HepG2 (cell line): ENCODE measurements around the gene SDK2. TPM values are rescaled to one million over a fixed set of nuclear protein-coding genes. Genes with fewer than 3 reads are reported as not detected.
A peak's percentile ranks its signal among the peaks of the same experiment; 100 is the strongest.

Experiments used
- CTCF ChIP-seq: sonication (generic); formaldehyde crosslinking; IDR thresholded peaks from 2 replicates; pipeline ENCODE4 v1.5.0; 2020; ENCODE audit warnings: mild to moderate bottlenecking, missing genetic modification reagents, moderate library complexity
- EED ChIP-seq: sonication (generic); formaldehyde crosslinking; IDR thresholded peaks from 2 replicates; pipeline ENCODE4 v1.5.0; 2020; ENCODE audit warnings: mild to moderate bottlenecking, missing genetic modification reagents
- FOSL2 ChIP-seq: sonication (generic); formaldehyde crosslinking; IDR thresholded peaks from 2 replicates; pipeline ENCODE4 v1.4.0; 2020; ENCODE audit warnings: missing genetic modification reagents
- HNF4A ChIP-seq: sonication (generic); formaldehyde crosslinking; IDR thresholded peaks from 2 replicates; pipeline ENCODE4 v1.4.0; 2020; ENCODE audit warnings: missing genetic modification reagents
- NONO ChIP-seq, 2 experiments: fragments of 450-650 bp in 1 of 2; sonication (generic) in 1 of 2; formaldehyde crosslinking in 1 of 2; IDR thresholded peaks in 1 of 2; conservative IDR thresholded peaks in 1 of 2; 2 replicates each; pipeline versions ENCODE4 v1.6.1 to v1.8.0; 2017 to 2022; ENCODE audit warnings: mild to moderate bottlenecking in 1 of 2, missing genetic modification reagents in 1 of 2, moderate library complexity in 1 of 2
- NR2F1 ChIP-seq, 2 experiments: fragments of 450-650 bp in 1 of 2; formaldehyde crosslinking in 1 of 2; IDR thresholded peaks; 2 replicates each; pipeline versions ENCODE4 v1.5.0 to v1.6.1; 2016 to 2020; ENCODE audit warnings: mild to moderate bottlenecking in 1 of 2, missing compliant biosample characterization in 1 of 2, missing genetic modification reagents in 1 of 2, moderate library complexity in 1 of 2
- PREB ChIP-seq: sonication (generic); formaldehyde crosslinking; IDR thresholded peaks from 2 replicates; pipeline ENCODE4 v1.4.0; 2020; ENCODE audit warnings: missing genetic modification reagents
- RARG ChIP-seq: sonication (generic); formaldehyde crosslinking; IDR thresholded peaks from 2 replicates; pipeline ENCODE4 v1.4.0; 2020; ENCODE audit warnings: low read depth, mild to moderate bottlenecking, missing genetic modification reagents
- RCOR2 ChIP-seq: IDR thresholded peaks from 2 replicates; pipeline ENCODE4 v1.6.1; 2016; ENCODE audit warnings: missing biosample characterization, missing genetic modification reagents
- RFX1 ChIP-seq: fragments of 450-650 bp; IDR thresholded peaks from 2 replicates; pipeline ENCODE4 v1.6.1; 2017
- SETDB1 ChIP-seq: sonication (generic); formaldehyde crosslinking; IDR thresholded peaks from 2 replicates; pipeline ENCODE4 v1.5.1; 2020; ENCODE audit warnings: missing genetic modification reagents, mild to moderate bottlenecking, borderline replicate concordance
- SKI ChIP-seq: fragments of 450-650 bp; IDR thresholded peaks from one replicate; pipeline ENCODE4 v1.6.1; 2018; ENCODE audit warnings: mild to moderate bottlenecking; ENCODE audit not compliant: partially characterized antibody
- SMAD3 ChIP-seq: sonication (generic); formaldehyde crosslinking; IDR thresholded peaks from 2 replicates; pipeline ENCODE4 v1.4.0; 2020; ENCODE audit warnings: missing genetic modification reagents
- SNAI1 ChIP-seq: sonication (generic); formaldehyde crosslinking; IDR thresholded peaks from 2 replicates; pipeline ENCODE4 v1.5.0; 2020; ENCODE audit warnings: mild to moderate bottlenecking, missing genetic modification reagents, borderline replicate concordance
- SOX13 ChIP-seq, 3 experiments: fragments of 450-650 bp in 1 of 3; sonication (generic) in 1 of 3; formaldehyde crosslinking in 1 of 3; IDR thresholded peaks in 2 of 3; conservative IDR thresholded peaks in 1 of 3; 2 replicates each; pipeline versions ENCODE4 v1.5.0 to v1.6.1; 2016 to 2020; ENCODE audit warnings: antibody characterized with exemption in 1 of 3, mild to moderate bottlenecking in 1 of 3, missing compliant biosample characterization in 1 of 3, missing genetic modification reagents in 1 of 3, moderate library complexity in 1 of 3
- ZFY ChIP-seq: sonication (generic); formaldehyde crosslinking; IDR thresholded peaks from 2 replicates; pipeline ENCODE4 v1.4.0; 2020; ENCODE audit warnings: missing genetic modification reagents
- ZNF12 ChIP-seq: sonication (generic); formaldehyde crosslinking; IDR thresholded peaks from 2 replicates; pipeline ENCODE4 v1.5.0; 2020; ENCODE audit warnings: missing genetic modification reagents
- ZNF644 ChIP-seq: IDR thresholded peaks from 2 replicates; pipeline ENCODE4 v1.6.1; 2016; ENCODE audit warnings: low read depth
- ZNF761 ChIP-seq: sonication (generic); formaldehyde crosslinking; conservative IDR thresholded peaks from 2 replicates; pipeline ENCODE4 v1.4.0; 2020; ENCODE audit warnings: mild to moderate bottlenecking, missing genetic modification reagents
- ZNF780A ChIP-seq: sonication (generic); formaldehyde crosslinking; IDR thresholded peaks from 2 replicates; pipeline ENCODE4 v1.8.0; 2022; ENCODE audit warnings: mild to moderate bottlenecking, missing genetic modification reagents, moderate library complexity
- ZNF850 ChIP-seq: sonication (generic); formaldehyde crosslinking; conservative IDR thresholded peaks from 2 replicates; pipeline ENCODE4 v1.9.0; 2021; ENCODE audit warnings: mild to moderate bottlenecking, missing genetic modification reagents
- ZNF879 ChIP-seq: sonication (generic); formaldehyde crosslinking; IDR thresholded peaks from 2 replicates; pipeline ENCODE4 v1.8.1; 2023; ENCODE audit warnings: missing genetic modification reagents
- polyA plus RNA-seq, 8 experiments: library from polyadenylated mRNA; depleted of rRNA in 3 of 8; stranded (reverse) in 7 of 8; unstranded in 1 of 8; fragments of >200 nt; fragmentation: Illumina TruSeq in 4 of 8; extraction: Trizol in 4 of 8; gene quantifications; 2 replicates each; pipeline versions ENCODE4 v1.2.1 to v1.2.3, GENCODE V29; 2011 to 2016; ENCODE audit warnings: low read depth in 4 of 8, missing spikeins in 1 of 8, mixed read lengths in 1 of 8; ENCODE audit not compliant: insufficient read depth in 1 of 8
- total RNA-seq, 5 experiments: library from RNA; depleted of rRNA; stranded (reverse); fragments of >200 nt; fragmentation: Illumina TruSeq; extraction: Trizol; gene quantifications; 2 replicates each; pipeline ENCODE4 v1.2.3, GENCODE V29; 2016; ENCODE audit warnings: low read depth in 1 of 5
- TF ChIP-seq, protein P1 (sequence below), 2 experiments: sonication (generic) in 1 of 2; formaldehyde crosslinking in 1 of 2; IDR thresholded peaks; 2 replicates each; pipeline versions ENCODE4 v1.5.1 to v1.6.1; 2011 to 2020; ENCODE audit warnings: borderline replicate concordance in 1 of 2, low read depth in 1 of 2, low read length in 1 of 2, mild to moderate bottlenecking in 1 of 2, missing genetic modification reagents in 1 of 2, moderate library complexity in 1 of 2
- TF ChIP-seq, protein P2 (sequence below): sonication (generic); formaldehyde crosslinking; IDR thresholded peaks from 2 replicates; pipeline ENCODE4 v1.4.0; 2020; ENCODE audit warnings: missing genetic modification reagents, mild to moderate bottlenecking, borderline replicate concordance

The SDK2 gene
- total and polyA plus RNA-seq, 2 of the 13 experiments (the other 11 are each of a cell fraction or from before 2014, with no cell fraction given) = not detected

DNA sequence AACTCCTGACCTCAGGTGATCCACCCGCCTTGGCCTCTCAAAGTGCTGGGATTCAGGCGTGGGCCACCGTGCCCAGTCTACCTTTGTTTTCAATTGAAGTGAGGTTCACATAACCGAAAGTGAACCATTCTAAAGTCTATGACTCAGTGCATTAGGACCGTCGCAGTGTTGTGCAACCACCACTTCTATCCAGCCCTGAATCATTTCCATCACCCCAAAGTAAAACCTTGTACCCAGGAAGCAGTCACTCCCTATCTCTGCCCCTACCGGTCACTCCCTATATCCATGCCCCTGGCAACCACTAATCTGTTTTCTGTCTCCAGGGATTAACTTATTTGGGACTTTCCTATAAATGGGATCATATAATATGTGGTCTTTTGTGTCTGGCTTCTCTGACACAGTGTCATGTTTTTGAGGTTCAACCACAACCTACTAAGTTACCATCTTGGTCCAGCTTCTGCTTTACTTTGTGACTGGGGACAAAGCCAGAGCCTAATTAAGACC lies 304.1 kb downstream of the SDK2 start (continued):
- TF ChIP-seq, protein P1, sequence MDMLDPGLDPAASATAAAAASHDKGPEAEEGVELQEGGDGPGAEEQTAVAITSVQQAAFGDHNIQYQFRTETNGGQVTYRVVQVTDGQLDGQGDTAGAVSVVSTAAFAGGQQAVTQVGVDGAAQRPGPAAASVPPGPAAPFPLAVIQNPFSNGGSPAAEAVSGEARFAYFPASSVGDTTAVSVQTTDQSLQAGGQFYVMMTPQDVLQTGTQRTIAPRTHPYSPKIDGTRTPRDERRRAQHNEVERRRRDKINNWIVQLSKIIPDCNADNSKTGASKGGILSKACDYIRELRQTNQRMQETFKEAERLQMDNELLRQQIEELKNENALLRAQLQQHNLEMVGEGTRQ (IDR thresholded peaks at IDR 0.05; ENCODE audit: low read depth, low read length) = no peak
- TF ChIP-seq, protein P1 (CRISPR knock-in tag; IDR thresholded peaks at IDR 0.05; ENCODE audit: borderline replicate concordance) = no peak
- TF ChIP-seq ZNF780A (CRISPR knock-in tag) (no peak), RFX1 (peak; percentile 26; the same call in 1 of the 2 replicates), ZNF761 (CRISPR knock-in tag) (no peak), NONO (IDR thresholded peaks at IDR 0.05) (no peak), NONO (CRISPR knock-in tag; conservative IDR thresholded peaks at IDR 0.05) (no peak), ZNF12 (CRISPR knock-in tag) (no peak), SKI (peak; percentile 16), RARG (CRISPR knock-in tag) (no peak), ZFY (no peak), SETDB1 (CRISPR knock-in tag) (no peak), PREB (CRISPR knock-in tag) (no peak), RCOR2 (CRISPR knock-in tag) (0 out of 2 replicates have a peak, but pooled peaks have one; percentile 42), NR2F1 (CRISPR knock-in tag; IDR thresholded peaks at IDR 0.05) (no peak), SMAD3 (CRISPR knock-in tag) (no peak), FOSL2 (CRISPR knock-in tag) (peak; percentile 96), ZNF879 (no peak), ZNF850 (no peak), HNF4A (0 out of 2 replicates have a peak, but pooled peaks have one; percentile 7), SOX13 (IDR thresholded peaks at IDR 0.05) (no peak), SOX13 (CRISPR knock-in tag; conservative IDR thresholded peaks at IDR 0.05 in 1 of 2, IDR thresholded peaks at IDR 0.05 in 1 of 2) (peak in 1 of 2 experiments; percentile 57; a peak in 2 of 4 replicates), SNAI1 (no peak), CTCF (CRISPR knock-in tag) (0 out of 2 replicates have a peak, but pooled peaks have one; percentile 12), EED (CRISPR knock-in tag) (no peak), ZNF644 (CRISPR knock-in tag) (peak; percentile 63; the same call in 1 of the 2 replicates)
- TF ChIP-seq, protein P2, sequence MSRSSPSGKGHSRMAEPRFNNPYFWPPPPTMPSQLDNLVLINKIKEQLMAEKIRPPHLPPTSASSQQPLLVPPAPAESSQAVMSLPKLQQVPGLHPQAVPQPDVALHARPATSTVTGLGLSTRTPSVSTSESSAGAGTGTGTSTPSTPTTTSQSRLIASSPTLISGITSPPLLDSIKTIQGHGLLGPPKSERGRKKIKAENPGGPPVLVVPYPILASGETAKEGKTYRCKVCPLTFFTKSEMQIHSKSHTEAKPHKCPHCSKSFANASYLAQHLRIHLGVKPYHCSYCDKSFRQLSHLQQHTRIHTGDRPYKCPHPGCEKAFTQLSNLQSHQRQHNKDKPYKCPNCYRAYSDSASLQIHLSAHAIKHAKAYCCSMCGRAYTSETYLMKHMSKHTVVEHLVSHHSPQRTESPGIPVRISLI (CRISPR knock-in tag) = no peak
